ENCODE measurements around the gene SLAMF6. TPM values are rescaled to one million over a fixed set of nuclear protein-coding genes. Genes with fewer than 3 reads are reported as not detected.

SLAMF6 gene
- polyA plus RNA-seq, 1 experiment = not detected

GRCh38 chr1:160437432-160438316 is 85.4 kb downstream of the SLAMF6 start:
- CTCF ChIA-PET = no interaction called here
- no peak for DNase-seq (ENCODE audit: low read depth)
- H3K4me3 ChIP-seq (ENCODE audit: low read depth, low read length) = no peak overlapping the region

GRCh38 chr1:160436966-160437365 is 86.1 kb downstream of the SLAMF6 start:
- no peak for TF ChIP-seq CTCF (IDR thresholded peaks at IDR 0.05; ENCODE audit: insufficient read depth, low read depth, low read length)
- CTCF ChIA-PET = no interaction called here
- no peak for DNase-seq (ENCODE audit: low read depth)
- Histone ChIP-seq H3K27me3 (ENCODE audit: control insufficient read depth, insufficient read depth, low read length) (no peaks in the 10 kb centered on the region), H3K4me3 (ENCODE audit: low read depth, low read length) (no peak overlapping the region), H3K36me3 (ENCODE audit: control insufficient read depth, insufficient read depth, low read length) (no peaks in the 10 kb centered on the region)
- POLR2A ChIA-PET = no interaction called here

More at GRCh38 chr1:160437432-160438316, 85.4 kb downstream of the SLAMF6 start:
- POLR2A ChIA-PET = no interaction called here
- no peak for TF ChIP-seq CTCF (IDR thresholded peaks at IDR 0.05; ENCODE audit: insufficient read depth, low read depth, low read length)
- no peaks in the 10 kb centered on the region for H3K36me3 ChIP-seq (ENCODE audit: control insufficient read depth, insufficient read depth, low read length)
- H3K27me3 ChIP-seq (ENCODE audit: control insufficient read depth, insufficient read depth, low read length) = no peaks in the 10 kb centered on the region

Other genes starting within 250 kb of the SLAMF6 start
- 52.6 and 69.1 TPM in 2 replicates for gene PEX19, start 238.1 kb downstream of the SLAMF6 start, polyA plus RNA-seq (2011; rRNA removed)
- gene COPA, start 180.0 kb downstream of the SLAMF6 start, polyA plus RNA-seq (2011; rRNA removed) = 267 and 304 TPM in 2 replicates
- 214 and 260 TPM in 2 replicates for gene NCSTN, start 179.9 kb downstream of the SLAMF6 start, polyA plus RNA-seq (2011; rRNA removed)
- gene NHLH1, start 156.2 kb downstream of the SLAMF6 start, polyA plus RNA-seq (2011; rRNA removed) = 0.13 and 0.20 TPM in 2 replicates
- 0.23 and 0.33 TPM in 2 replicates for gene VANGL2, start 122.7 kb downstream of the SLAMF6 start, polyA plus RNA-seq (2011; rRNA removed)
- not detected in 2 replicates for gene CD84, start 56.2 kb upstream of the SLAMF6 start, polyA plus RNA-seq (2011; rRNA removed)
- gene SLAMF1, start 123.8 kb upstream of the SLAMF6 start, polyA plus RNA-seq (2011; rRNA removed) = not detected in 2 replicates
- not detected in 2 replicates for gene CD48, start 188.6 kb upstream of the SLAMF6 start, polyA plus RNA-seq (2011; rRNA removed)
- not detected in 2 replicates for gene SLAMF7, start 216.0 kb upstream of the SLAMF6 start, polyA plus RNA-seq (2011; rRNA removed)